ENCODE measurements around the gene CYB5D1.

DNA sequence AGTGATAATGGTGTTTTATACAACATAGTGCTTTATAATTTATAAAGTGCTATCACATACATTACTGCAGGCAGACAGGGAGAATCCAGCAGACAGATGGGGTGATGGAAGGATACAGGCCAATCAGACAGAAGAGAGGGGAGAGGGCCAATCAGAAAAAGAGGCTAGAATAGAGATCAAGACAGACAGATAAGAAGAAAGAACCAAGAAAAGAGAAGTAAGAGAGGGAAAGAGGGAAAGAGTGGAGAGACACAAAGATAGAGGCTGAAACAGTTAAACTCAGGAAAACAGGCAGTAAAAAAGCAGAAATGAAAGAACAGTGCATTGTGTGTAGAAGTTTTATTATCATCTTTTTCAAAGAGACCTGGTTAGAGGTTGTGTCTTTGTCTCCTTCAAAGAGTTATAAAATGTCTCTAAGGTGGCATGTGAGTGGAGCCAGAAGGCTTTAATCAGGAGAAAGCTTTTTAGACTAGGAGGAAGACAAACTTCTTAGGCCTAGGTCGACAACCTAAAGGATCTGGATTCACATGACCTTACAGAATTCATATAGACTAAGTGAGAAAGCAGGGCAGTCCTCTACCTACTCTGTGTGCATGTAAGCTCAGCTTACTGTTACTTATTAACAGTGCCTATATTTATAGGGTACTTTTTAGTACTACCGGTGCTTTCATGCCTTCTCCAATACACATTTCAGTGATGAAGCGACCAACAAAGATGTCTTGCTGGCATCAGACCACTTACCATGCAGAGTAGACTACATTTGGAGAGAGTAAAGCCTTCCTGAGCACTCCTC lies 22.5 kb downstream of the CYB5D1 start:
- TF ChIP-seq POLR2A (IDR thresholded peaks at IDR 0.05; ENCODE audit: low read depth, low read length) (no peak), POLR2AphosphoS5 (IDR thresholded peaks at IDR 0.05; ENCODE audit: low read depth, low read length) (no peak), TAF1 (IDR thresholded peaks at IDR 0.05; ENCODE audit: borderline replicate concordance, low read depth, low read length) (no peak)

All from GM12892 (cell line).